Heart right ventricle (tissue), 16 donors: Measurements from ENCODE around the gene RGL1. TPM values are rescaled to one million over a fixed set of nuclear protein-coding genes. Genes with fewer than 3 reads are reported as not detected.
A peak's percentile ranks its signal among the peaks of the same experiment; 100 is the strongest.
"Not testable (repeated sequence)": the region's sequence is repeated elsewhere in the genome, so short reads cannot be mapped to it uniquely, and the experiment has no call there.

Experiments
- ATAC-seq, 8 donors: fragments of 200-7000 bp; cut with Tn5 transposase; one replicate each; pipeline ENCODE4 v1.9.1; 2020; ENCODE audit warnings: mild to moderate bottlenecking in 8 of 8, moderate library complexity in 8 of 8, moderate number of reproducible peaks in 1 of 8
- DNase-seq, 2 donors: peaks; one replicate each; pipeline ENCODE4 v3.0.0-alpha.2; 2020
- H3K27ac ChIP-seq, 10 donors: fragments of 200-600 bp; sonication (generic) in 2 of 10; one replicate each; pipeline versions ENCODE4 v1.5.0 to v1.8.0; 2020 to 2022; ENCODE audit warnings: mild to moderate bottlenecking in 3 of 10
- H3K27me3 ChIP-seq, 7 donors: fragments of 200-600 bp; one replicate each; pipeline ENCODE4 v1.8.0; 2021 to 2022; ENCODE audit warnings: mild to moderate bottlenecking in 2 of 7
- H3K36me3 ChIP-seq, 9 donors: fragments of 200-600 bp; sonication (generic) in 1 of 9; one replicate each; pipeline versions ENCODE4 v1.5.0 to v1.8.0; 2020 to 2022; ENCODE audit warnings: mild to moderate bottlenecking in 2 of 9
- H3K4me1 ChIP-seq, 9 donors: fragments of 200-600 bp; sonication (generic) in 1 of 9; one replicate each; pipeline versions ENCODE4 v1.5.0 to v1.8.0; 2020 to 2022; ENCODE audit warnings: mild to moderate bottlenecking in 4 of 9
- H3K4me3 ChIP-seq, 10 donors: fragments of 200-600 bp; sonication (generic) in 2 of 10; one replicate each; pipeline versions ENCODE4 v1.5.0 to v1.8.0; 2020 to 2022; ENCODE audit warnings: mild to moderate bottlenecking in 7 of 10, moderate library complexity in 2 of 10
- H3K9me3 ChIP-seq, 11 donors: fragments of 200-600 bp in 10 of 11; sonication (generic) in 2 of 11; one replicate each; pipeline versions ENCODE4 v1.5.0 to v1.8.0; 2013 to 2022; ENCODE audit warnings: mild to moderate bottlenecking in 2 of 11, control low read depth in 1 of 11, moderate library complexity in 1 of 11
- WGBS, 2 donors: extraction: QIAGEN DNeasy Blood & Tissue Kit; methylation state at CpG; one replicate each; pipeline ENCODE4 v1.1.7; 2013; ENCODE audit warnings: inconsistent platforms in 1 of 2; 5-methylcytosine and 5-hydroxymethylcytosine counted together
- intact Hi-C, 10 donors: fragments of 100-400 bp; cut with DNase I; formaldehyde crosslinking; loops; one replicate each; pipeline versions ENCODE4 v1.11.1 to v1.14.2; 2022
- polyA plus RNA-seq, 2 donors: library from polyadenylated mRNA; stranded (reverse); fragments of 200-250 nt; gene quantifications; one replicate each; pipeline ENCODE4 v1.2.3, GENCODE V29; 2013
- total RNA-seq, 10 donors: library from RNA; stranded (reverse); fragmentation: NEBNext Ultra II Directional in 3 of 10; extraction: Animal tissue kit (Norgen Biotek cat#: 25700) in 3 of 10; gene quantifications; one replicate each; pipeline versions ENCODE4 v1.2.1 to v1.2.4, GENCODE V29; 2021 to 2023
- TF ChIP-seq, protein P1 (sequence below), 9 donors: fragments of 200-600 bp; sonication (generic) in 2 of 9; IDR thresholded peaks; one replicate each; pipeline versions ENCODE4 v1.5.0 to v1.8.0; 2021 to 2022; ENCODE audit warnings: antibody characterized with exemption in 9 of 9, mild to moderate bottlenecking in 5 of 9, moderate library complexity in 1 of 9
- donor health status: Arrhythmogenic right ventricular cardiomyopathy.
- donor health status: ischemic (EF 13 %, LVEDD 7.1; RV severe dilation, severe dysfunction).
- donor health status: healthy with polysubstance abuse.
- donor health status: DM: no; HTN: yes; CAD: no.
- donor health status: DM: no; HTN: no; CAD: no.
- donor health status: ischemic (EF 25% LVEDD 6.9; RV normal size, moderate dysfunction).
- donor health status: ischemic (EF 25% LVEDD 5.7; RV mildly dilated, moderate dysfunction).
- donor health status: healthy.
- donor health status: DM: yes; HTN: yes; CAD: no.
- donor health status: Ischemic cardiomyopathy.
- donor health status: ischemic (EF 35%, LVEDD 5.7; RV mildly dilated, moderate dysfunction).
- donor health status: nonischemic (EF 11% LVEDD 7.7; RV severe dilation, severe dysfunction).
- donor health status: DM: yes; HTN: yes; CAD: no.
- donor health status: PGD.
- donor health status: ischemic (EF 29% LVEDD 5.4; RV normal size, mild dysfunction).
- donor health status: nonischemic (EF 23%, LVEDD 6.1; RV moderate dilation, normal function).

Gene RGL1
- total and polyA plus RNA-seq, 12 donors, result 3.8 to 33.4 (median 18.4) TPM

DNA sequence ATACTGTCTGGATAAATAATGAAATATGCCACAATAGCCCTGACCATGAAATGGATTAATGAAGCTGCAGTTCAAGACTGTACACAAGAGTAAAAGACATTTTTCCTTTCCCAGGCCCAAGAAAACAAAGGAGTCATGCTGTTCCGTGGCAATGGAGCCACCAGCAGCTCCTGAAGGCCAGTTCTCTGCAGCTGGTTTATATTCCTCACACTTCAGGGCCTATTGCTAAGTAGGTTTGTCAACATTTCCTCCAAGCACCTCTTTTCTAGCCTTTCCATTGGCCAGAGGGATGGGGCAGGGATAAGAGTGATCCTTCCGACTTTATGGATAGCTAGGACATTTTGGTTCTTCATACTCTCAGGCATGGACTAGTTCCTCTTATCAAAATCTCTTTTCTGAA lies 24.2 kb upstream of the RGL1 start:
- H3K4me3 ChIP-seq, result no peak overlapping the region
- TF ChIP-seq, protein P1, sequence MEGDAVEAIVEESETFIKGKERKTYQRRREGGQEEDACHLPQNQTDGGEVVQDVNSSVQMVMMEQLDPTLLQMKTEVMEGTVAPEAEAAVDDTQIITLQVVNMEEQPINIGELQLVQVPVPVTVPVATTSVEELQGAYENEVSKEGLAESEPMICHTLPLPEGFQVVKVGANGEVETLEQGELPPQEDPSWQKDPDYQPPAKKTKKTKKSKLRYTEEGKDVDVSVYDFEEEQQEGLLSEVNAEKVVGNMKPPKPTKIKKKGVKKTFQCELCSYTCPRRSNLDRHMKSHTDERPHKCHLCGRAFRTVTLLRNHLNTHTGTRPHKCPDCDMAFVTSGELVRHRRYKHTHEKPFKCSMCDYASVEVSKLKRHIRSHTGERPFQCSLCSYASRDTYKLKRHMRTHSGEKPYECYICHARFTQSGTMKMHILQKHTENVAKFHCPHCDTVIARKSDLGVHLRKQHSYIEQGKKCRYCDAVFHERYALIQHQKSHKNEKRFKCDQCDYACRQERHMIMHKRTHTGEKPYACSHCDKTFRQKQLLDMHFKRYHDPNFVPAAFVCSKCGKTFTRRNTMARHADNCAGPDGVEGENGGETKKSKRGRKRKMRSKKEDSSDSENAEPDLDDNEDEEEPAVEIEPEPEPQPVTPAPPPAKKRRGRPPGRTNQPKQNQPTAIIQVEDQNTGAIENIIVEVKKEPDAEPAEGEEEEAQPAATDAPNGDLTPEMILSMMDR (IDR thresholded peaks at IDR 0.05), result no peak
- no peak overlapping the region for H3K27ac ChIP-seq
- no peaks in the 10 kb centered on the region for H3K36me3 ChIP-seq
- H3K27me3 ChIP-seq, result no peaks in the 10 kb centered on the region
- DNase-seq, result no peak
- peak in 2 of 8 donors; percentile 6 to 44 for ATAC-seq
- peaks cover 0 to 2% (median 0%) of the 10 kb centered on the region in 11 donors for H3K9me3 ChIP-seq
- H3K4me1 ChIP-seq, result peaks cover 5 to 40% (median 31%) of the 10 kb centered on the region in 9 donors
- intact Hi-C loops, result loop anchor here in 1 of 10 donors (10.0 kb wide), 1 partner anchor 46 kb away; no protein-coding TSS in a partner anchor
- 58 to 66% methylated on average over 2 of the region's 2 CpGs for WGBS, 2 donors

DNA sequence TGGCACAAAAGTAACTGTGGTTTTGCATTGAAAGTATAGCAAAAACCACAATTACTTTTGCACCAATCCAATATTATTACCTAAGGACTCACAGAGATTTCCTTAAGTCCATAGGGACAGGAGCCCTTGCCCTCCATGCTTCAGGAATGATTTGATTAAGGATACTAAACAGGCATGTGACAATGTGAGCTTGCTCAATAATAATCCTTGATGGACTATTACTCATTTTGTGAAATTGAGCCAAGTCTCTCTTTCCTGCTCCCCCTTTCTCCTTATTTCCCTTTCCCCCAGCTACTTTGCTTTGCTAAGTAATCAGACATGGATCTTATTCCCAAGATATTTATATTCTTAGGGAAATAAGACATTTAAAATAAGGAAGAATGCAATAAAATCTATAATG lies 21.6 kb upstream of the RGL1 start:
- no peaks in the 10 kb centered on the region for H3K9me3 ChIP-seq
- no peaks in the 10 kb centered on the region for H3K36me3 ChIP-seq
- peaks cover 5 to 40% (median 31%) of the 10 kb centered on the region in 9 donors for H3K4me1 ChIP-seq
- DNase-seq, result no peak
- H3K4me3 ChIP-seq, result no peak overlapping the region
- peak overlapping the region in 1 of 10 donors; percentile 60 for H3K27ac ChIP-seq
- ATAC-seq, result peak in 1 of 8 donors; percentile 44
- intact Hi-C loops, result loop anchor here in 1 of 10 donors (10.0 kb wide), 1 partner anchor 49 kb away; no protein-coding TSS in a partner anchor
- no peaks in the 10 kb centered on the region for H3K27me3 ChIP-seq
- TF ChIP-seq, protein P1 (IDR thresholded peaks at IDR 0.05), result no peak

DNA sequence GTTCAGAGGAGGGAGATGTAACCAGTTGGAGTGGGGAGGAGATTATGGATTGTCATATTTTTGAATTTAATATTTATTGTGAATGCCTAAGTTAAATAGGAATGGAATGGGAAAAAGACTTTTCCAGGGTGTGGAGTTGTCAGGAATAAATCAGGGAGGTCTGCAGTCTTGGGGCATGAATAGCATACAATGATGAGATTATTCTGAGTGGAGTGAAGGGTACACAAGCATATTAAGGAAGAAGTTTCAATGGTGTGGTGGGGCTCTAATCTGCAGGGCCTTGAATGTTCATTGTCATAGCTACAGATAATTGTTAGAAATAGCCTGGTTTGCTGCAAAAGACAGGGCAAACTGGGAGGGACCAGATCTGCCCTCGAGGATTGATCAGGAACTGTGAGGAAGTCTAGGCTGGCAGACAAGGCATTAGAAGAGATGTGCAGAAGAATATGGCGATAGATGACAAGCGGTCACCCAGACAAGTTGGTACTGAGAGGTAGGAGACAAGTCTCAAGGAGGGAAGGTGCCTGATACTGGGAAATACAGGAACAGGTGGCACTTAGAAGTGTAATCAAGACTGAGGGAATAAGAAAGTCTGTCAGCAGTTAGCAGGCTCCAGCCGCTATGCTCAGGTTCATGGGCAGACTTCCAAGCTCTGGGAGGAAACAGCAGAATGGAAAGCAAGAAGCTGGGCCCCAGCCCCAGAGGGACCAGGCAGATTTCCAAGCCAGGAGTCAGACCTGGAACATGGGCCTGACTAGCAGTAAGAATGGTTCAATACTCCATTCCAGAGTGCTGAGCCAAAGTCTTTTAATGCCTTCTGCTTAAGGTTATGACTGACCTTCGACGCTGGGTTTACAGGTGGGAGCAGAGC lies 20.9 kb upstream of the RGL1 start:
- Histone ChIP-seq H3K4me3 (no peak overlapping the region), H3K4me1 (peaks cover 5 to 39% (median 31%) of the 10 kb centered on the region in 9 donors), H3K9me3 (no peaks in the 10 kb centered on the region), H3K36me3 (no peaks in the 10 kb centered on the region), H3K27me3 (no peaks in the 10 kb centered on the region), H3K27ac (peak overlapping the region in 6 of 10 donors; percentile 11 to 60 (median 26))
- ATAC-seq (peak; percentile 66 to 90 (median 84)), DNase-seq (peak; percentile 66 to 84)
- 35 to 37% methylated on average over 6 of the region's 6 CpGs for WGBS, 2 donors
- TF ChIP-seq, protein P1 (IDR thresholded peaks at IDR 0.05), result no peak
- intact Hi-C loops, result loop anchor here in 1 of 10 donors (10.0 kb wide), 1 partner anchor 49 kb away; no protein-coding TSS in a partner anchor

DNA sequence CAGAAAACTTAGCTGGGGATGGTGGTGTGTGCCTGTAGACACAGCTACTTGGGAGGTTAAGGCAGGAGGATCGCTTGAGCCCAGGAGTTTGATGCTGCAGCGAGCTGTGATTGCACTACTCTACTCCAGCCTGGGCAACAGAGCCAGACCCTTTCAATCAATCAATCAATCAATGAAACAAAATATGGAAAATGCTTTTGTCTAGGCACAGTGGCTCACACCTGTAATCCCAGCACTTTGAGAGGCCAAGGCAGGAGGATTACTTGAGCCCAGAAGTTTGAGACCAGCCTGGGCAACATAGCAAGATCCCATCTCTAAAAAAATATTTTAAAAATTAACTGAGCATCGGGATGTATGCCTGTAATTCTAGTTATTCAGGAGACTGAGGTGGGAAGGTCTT lies 19.0 kb upstream of the RGL1 start:
- intact Hi-C loops, result loop anchor here in 1 of 10 donors (10.0 kb wide), 1 partner anchor 51 kb away; no protein-coding TSS in a partner anchor
- ATAC-seq, H3K9me3 ChIP-seq, H3K36me3 ChIP-seq, H3K4me3 ChIP-seq, H3K27ac ChIP-seq, DNase-seq, H3K27me3 ChIP-seq: not testable (repeated sequence)
- peaks cover 5 to 36% (median 26%) of the 10 kb centered on the region in 9 donors for H3K4me1 ChIP-seq
- WGBS, 2 donors, result 98 to 99% methylated on average over 3 of the region's 3 CpGs
